Mesenteric fat pad (tissue), 1 donor: Measurements from ENCODE around the gene MTHFSD. TPM values are rescaled to one million over a fixed set of nuclear protein-coding genes. Genes with fewer than 3 reads are reported as not detected.

Experiments
- DNase-seq: peaks from one replicate; pipeline ENCODE4 v3.0.0-alpha.2; 2020; ENCODE audit warnings: low spot score
- total RNA-seq: library from RNA; stranded (reverse); fragmentation: NEBNext Ultra II Directional; extraction: Animal tissue kit (Norgen Biotek cat#: 25700); gene quantifications from one replicate; pipeline ENCODE4 v1.2.1, GENCODE V29; 2021
- donor health status: DM: yes; HTN: yes; CAD: no.

The MTHFSD gene
- total RNA-seq, 1 donor from 2014 or later, result 10.2 TPM

DNA sequence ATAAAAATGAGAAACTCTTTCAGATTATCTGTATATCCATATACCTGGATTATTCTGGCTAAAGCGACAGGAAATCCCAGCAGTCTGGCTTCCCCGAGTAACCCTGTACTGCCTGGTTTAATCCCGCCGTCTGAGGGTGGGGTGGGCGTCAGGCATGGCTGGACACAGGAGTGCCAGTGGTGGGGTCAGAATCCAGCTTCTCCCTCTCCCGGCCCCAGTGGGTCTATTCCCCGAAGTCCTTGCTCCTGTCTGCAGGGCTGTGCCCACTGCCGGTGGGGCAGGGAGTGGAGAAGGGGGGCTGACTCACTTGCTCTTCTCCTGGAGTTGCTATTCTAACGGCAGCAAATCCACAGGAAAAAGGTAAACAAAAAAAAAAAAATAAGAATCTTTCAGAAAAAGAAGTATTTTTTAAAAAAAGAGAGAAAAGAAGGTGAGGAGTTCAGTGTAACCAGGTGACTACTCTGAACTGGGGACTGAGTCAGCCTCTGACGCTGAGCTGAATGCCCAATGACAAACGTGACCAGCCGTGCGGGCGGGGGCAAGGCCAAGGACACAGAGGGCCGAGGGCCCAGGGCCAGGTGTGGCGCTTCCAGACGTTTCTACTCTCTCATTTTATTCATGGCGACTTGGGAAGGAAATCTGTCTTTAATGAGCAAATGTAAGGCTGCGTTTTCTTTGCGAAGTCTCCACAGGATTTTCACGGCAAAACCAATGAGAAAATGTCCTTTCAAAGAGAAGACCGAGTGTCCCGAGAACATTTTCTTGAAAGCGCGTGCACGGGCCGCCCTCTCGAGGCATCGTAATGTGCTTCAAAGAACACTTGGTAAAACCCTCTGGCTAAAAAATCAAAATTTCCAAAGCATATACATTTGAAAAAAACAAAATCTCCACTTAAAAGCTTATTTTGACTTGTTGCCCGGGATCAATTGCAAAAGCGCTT is 24.5 kb downstream of the MTHFSD start:
- DNase-seq, result no peak

DNA sequence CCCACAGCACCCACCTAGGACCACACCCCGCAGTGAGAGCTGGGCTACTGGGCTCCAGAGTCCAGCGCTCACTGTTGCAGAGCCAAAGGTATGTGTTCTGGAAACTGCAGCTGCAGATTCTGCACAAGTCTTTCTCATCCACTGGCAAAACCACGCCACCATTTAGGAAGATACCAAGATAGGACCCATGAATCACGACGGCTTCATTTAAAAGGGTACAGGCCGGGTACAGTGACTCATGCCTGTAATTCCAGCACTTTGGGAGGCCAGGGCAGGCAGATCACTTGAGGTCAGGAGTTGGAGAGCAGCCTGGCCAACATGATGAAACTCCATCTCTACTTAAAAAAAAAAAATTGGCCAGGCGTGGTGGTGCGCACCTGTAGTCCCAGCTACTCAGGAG is 25.9 kb downstream of the MTHFSD start:
- no peak for DNase-seq

DNA sequence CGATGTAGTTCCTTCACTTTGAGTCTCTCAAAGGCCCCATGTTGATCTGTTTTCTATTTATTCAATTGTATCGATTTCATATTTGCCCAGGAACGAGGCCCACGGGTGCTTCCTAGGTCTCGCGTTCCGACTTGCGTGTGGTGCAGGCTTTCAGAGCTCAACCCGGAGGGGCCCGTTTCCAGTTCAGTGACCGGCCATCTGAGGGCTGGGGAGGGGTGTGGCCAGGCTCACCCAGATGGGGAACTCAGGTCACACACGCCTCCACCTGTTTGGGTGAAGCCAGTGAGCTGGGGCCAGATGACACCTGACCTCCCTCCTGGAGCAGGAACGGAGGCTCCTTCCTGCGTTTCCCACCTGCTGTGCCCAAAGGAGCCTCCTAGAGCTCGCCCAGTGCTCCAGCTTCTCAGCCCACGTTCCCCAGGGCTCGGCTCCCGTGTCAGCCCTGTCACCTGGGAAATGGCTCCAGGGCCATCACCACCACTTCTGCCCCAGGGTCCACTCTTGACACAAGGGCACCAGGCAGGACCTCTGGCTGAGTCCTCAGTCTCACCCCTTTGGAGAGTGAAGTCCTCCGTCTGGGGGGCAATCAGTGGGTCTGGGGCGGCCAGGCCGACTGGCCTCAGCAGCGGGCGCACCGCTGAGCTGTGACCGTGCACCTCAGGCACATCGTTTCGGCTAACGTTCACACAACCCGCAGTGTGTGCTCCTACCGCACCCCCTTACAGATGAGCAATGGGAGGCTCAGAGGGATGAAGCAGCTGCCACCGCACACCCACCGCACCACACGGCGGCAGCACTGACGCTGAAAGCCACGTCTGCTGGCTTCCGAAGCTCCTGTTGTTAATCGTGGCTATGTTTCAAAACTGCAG is 26.7 kb downstream of the MTHFSD start:
- no peak for DNase-seq

DNA sequence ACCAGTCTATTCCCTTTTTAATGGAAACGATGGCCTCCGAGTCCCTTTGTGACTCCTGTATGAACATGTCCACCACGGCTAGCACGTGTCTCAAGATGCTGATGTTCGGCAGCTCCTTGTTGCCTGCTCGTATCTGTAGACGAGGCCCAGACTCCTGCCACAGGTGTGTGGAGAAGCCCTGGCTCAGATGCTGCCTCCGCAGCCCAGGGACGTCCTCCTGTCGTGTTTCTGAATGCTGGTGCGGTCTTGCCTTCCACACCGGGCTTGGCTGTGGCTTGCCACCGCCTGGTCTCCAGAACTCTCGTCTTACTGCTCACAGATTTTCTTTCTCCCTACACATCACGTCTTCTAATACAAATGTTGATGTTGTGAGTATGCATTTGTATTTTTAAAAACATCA is 27.7 kb downstream of the MTHFSD start:
- DNase-seq, result no peak

DNA sequence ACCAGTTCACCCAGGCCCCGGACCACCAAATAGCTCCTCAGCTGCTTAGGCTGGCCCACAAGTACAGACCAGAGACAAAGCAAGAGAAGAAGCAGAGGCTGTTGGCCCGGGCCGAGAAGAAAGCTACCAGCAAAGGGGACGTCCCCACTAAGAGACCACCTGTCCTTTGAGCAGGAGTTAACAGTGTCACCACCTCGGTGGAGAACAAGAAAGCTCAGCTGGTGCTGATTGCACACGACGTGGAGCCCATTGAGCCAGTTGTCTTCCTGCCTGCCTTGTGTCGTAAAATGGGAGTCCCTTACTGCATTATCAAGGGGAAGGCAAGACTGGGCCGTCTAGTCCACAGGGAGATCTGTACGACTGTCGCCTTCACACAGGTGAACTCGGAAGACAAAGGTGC is 29.3 kb downstream of the MTHFSD start:
- no peak for DNase-seq

DNA sequence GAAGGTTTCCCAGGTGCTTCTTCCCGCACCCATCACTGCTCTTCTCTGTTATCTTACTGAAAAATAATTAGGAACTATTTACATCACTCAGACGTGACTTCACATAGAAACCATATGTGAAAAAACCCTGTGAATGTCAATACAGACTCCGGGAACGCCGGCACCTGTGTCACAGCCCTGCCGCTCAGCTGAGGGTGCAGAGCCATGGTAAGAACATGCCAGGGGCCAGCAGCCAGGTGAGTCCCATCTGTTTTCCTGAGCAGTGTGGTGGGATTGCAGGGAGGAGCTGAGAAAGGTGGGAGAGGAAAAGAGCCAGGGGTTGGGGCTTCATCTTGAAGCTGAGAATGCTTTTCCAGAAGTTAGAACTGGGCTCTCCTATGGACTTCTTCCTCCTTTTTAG is 31.0 kb downstream of the MTHFSD start:
- no peak for DNase-seq

DNA sequence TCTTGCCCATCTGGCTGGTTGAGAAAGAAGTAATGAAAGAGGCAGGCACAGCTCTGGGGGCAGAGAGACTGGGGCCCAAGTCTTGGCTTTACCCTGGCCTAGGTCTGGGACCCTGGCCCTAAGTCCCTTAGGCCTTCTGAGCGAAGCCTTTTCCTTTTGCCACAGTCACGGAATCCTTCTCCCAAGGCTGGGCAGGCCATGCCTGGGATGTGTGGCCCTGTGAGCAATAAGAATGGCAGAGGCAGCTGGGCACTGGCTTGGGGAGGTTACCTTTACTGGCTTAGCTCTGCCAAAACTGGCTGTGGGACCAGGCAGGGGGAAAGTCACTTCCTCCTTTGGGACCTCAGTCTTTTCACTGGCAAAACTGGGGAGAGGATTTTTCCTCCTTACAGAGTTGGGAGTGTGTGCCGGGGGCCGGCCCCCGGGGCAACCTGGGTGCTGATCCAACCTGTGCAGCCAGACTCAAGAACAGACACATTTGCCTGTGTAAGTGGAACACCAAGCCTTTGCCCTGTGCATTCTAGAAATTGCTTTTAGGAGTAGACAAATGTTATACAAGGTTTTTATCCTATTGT is 31.8 kb downstream of the MTHFSD start:
- no peak for DNase-seq

DNA sequence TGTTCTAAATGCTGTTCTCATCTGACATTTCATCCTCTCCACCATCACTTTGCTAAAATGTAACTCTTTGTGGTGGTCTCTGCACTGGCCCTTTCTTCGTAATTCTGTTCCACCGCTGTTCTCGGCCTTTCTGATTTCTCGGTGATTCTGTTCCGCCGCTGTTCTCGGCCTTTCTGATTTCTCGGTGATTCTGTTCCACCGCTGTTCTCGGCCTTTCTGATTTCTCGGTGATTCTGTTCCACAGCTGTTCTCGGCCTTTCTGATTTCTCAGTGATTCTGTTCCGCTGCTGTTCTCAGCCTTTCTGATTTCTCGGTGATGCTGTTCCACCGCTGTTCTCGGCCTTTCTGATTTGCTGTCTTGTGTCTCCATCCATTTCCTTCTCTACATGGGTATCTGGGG is 32.4 kb downstream of the MTHFSD start:
- no peak for DNase-seq

DNA sequence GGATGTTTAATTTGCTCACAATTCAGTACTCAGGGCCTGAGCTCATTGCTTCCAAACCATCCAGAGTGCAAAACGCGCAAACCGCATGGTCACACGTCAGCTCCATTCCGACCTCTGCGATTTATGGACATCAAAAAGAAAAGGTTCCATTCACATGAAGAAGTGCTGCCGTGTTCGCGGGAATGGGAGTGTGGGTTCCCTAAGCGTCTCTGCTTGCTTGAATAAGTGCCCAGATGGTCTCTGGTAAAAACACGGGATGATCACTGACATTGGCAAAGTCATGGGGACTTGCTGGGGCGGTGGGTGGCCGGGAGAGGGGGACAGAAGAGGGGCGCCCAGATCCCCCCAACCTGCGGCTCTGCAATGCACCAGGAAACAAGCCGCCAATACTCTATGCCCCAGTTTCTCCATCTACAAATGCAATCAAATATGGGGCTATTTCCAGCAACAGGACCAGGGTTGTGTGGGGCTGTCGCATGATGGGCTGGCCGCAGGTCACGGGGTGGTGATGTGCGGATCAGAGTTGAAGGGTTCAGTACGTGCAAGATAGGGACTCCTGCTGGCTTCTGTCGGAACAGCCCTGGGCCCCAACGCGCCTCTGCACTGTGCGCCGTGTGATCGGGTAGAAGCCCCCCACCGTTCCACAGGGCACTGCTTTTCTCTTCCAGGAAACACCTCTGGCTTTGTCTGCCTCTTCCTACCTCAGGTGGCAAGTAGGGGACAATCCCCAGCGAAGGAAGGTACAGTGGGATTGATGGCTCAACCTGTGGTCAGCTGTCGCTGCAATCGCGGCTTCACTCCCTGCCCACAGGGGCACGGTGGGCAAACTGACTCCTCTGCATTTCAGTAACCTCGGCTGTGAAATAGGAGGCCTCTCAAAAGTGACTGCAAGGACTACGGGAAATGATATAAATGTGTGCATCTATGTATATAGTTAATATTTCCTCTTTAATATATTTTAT is 33.5 kb downstream of the MTHFSD start:
- DNase-seq, result no peak

DNA sequence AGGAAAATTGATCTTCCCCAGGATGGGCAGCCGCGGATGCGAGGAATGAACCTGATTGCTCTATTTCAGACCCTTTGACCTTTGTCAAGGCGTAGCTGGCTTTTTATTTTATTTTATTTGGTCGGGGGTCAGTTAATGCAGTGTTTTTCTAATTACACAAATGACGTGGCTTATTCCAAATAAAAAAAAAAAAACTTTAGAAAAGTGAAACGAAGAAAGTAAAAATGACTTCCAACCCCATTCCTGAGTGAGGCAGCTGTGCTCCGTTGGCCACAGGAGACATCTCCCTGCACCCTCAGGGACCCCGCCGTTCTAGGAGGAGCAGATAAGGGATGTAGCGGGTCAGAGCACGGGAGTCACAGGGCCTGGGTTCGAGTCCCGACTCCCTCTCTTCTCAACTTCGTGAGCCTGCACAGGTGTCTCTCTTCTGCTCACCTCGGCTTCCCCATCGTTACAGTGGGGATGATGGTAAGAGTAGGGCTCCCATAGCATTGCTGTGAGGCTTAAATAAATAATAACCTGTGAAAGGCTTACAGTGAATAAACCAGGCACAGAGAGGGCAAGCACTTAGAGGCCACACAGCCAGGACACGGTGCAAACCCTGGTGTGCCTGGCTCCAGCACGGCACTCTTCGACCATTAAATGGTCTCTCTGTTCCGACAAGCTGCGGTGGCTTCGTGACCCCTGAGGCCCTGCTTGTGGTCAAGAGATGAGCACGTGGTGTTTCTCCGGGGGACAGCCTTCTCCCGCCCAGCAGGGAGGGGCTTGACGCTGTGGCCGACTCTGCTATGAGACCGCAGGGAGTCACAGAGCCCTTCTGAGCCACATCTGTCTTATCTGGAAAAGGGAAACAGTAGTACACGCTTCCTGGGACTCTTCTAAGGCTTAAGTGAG is 34.5 kb downstream of the MTHFSD start:
- DNase-seq, result no peak

DNA sequence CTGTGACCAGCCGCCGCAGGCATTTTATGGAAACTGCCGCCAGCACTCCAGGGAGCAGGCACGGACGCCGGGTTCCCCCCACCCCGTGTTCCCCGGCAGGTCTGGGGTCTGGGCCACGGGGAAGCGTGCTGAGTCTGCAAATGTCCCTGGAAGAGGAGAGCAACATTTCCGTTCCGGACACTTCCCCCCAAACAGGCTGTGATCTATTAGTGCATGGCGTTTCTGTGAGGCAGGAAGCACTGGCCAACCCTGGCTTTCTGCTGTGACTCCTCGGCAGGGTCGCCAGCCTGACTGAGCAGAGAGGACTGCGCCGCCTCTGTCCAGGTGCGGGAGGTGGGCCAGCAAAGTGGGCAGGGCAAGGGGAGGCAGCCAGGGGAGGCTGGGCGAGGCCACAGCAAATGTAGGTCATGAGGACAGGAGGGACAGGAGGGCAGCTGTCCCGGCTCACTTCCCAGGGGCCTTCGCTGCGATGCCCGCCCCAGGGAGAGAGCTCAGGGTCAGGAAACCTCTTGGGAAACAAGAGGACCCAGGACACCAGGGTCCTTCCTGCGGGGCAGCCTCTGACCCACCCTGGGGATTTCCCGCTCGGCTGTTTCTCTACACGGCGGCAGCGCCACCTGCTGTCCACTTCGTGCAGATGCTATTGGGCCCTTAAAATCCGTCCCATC is 35.3 kb downstream of the MTHFSD start:
- no peak for DNase-seq

DNA sequence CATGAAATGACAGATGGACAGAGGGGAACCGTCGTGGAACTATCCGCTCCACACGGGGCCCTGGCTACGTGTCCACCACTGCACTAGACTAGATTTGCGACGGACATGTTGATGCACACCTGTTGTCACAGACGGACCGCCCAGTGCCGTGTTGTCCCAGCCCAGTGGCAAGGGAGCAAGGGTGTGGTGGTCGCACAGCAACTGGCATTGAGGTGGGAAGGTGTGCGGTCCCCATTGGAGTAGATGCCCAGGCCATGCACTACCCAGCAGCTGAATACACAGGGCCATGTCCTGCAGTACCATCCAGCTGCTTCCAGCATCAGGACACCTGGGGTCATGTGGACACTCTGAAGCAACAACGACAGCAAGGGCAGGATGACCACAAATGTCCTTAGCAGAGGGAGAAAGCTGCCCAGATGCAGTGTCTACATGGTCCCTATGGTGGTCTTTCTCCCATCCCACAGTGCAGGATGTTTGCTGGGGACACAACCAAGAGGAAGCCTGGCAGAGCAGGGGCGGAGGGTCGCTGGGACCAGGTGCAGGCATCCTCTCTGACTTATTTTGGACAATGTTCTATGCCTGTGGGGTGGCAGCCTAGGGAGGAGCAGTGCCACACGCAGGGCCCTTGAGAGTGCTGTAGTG is 35.9 kb downstream of the MTHFSD start:
- DNase-seq, result no peak

DNA sequence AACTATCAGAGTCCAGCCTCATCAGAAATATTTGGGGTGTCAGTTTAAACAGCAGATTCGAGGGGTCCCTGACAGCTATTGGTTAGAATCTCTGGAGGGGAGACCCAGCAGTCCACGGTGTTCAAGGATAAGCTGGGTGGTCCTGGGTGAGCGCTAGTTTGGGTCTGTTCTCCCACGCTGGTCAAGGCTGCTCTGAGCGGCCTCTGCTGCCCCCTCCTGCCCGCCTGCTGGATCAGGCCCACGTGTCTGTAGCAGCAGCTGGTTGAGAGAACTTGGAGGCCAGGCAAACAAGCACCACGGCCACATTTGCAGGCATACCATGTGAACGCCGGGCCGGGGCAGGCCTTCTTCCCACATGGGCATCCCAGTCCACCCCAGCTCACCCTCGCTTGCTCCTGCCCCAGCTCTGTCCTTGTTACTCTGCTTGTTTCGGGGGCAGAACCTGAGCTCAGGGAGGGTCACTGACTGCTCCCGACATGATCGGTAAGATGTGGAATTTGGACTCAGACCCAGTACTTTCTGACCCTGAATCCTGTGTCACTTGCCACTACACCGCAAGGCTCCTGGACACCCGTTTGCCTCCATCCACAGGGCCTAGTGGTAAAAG is 37.3 kb downstream of the MTHFSD start:
- DNase-seq, result no peak

DNA sequence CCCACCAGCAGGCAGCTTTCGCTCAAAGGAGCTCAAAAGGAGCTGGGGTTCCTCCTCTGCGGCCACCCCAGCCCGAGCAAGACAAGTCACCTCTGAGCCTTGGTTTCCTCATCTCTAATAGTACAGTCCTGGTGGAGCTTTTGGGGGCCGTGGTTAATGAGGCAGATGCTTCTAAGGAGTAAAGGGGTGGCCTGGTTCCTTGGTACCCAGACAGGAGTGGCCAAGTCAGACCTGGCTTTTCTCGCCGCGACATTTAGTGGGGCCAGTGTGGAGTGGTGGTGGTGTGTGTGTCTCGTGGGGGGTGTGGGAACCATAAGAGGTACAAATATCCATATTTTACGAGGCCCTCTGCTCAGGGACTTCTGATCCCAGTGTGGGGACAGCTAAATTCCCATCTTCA is 38.0 kb downstream of the MTHFSD start:
- DNase-seq, result no peak

DNA sequence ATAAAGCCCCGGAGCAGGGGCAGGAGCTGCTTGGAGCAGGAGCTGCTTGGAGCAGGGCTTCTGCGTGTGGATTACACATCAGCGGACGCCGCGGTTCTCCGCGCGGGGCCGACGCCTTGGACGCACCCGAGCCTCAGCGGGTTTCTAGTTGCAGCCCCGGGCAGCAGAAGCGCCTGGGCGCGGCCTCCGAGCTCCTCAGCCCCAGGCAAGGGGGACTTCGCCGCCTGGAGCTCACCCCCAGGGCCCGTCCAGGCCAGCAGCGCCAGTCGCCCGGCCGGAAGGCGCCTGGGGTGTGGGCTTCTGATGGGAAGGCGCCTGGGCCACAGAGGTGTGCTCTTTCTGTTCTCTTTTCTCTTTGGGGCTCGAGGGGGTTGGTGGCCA is 38.4 kb downstream of the MTHFSD start:
- DNase-seq, result no peak

DNA sequence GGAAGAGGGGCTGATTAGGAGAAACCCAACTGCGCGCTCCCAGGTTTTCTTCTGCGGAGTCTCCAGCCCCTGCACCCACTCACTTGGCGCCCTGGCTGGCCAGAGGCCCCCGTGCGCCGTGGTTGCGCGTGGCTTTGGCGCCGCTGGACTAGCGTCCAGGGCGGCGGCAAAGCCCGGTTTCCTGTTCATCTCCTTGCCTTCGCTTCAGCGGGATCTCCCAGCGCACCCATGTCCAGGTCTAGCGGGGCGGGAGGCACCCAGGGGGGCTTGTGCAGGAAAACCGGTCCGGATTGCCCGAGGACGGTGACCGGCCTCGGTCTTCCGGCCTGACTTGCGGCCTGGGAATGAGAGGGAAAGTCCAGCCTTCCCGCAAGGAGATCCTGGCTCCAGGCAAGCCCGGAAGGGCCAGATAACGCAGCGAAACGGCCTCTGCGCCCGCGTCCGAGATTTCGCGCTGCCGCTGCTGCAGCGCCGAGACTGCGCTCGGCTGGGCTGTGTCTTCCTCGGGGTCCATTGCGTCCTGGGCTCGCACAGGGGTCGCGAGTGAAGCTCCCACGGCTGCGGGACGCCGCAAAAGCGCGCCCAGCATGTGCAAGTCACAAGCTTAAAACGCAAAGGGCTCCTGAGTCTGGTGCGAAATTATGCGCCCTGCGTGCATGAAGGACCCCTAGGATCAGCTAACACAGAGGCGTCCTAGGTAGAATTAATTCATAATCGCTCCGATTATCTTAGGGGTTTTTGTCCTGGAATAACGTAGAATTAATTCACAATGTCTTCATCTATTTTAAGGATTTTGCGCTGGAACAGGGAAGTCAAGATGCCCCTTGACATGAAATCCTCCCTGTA is 39.0 kb downstream of the MTHFSD start:
- no peak for DNase-seq

DNA sequence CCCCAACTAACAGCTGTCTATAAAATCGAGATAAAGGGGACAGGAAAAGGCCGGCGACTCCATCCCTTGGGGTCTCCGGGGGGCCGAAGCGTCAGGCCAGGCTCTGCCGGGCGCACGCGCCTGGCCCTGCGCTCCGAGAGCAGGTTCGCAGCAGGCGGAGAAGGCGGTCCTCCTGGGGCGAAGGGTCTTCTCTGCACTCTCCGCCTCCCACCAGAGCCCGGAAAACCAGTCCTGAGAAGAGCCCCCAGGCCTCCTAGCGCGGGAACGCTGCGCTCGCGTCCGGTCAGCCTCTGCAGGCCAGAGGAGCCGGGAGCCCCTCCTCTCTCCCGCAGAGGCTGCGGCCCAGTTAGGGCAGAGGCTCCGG is 39.6 kb downstream of the MTHFSD start:
- no peak for DNase-seq
